Ishikawa (cell line): ENCODE results near the gene LIN7C.

Source experiments
- CEBPB ChIP-seq: IDR thresholded peaks from 2 replicates; pipeline ENCODE4 v1.6.1; 2012
- CREB1 ChIP-seq: IDR thresholded peaks from 2 replicates; pipeline ENCODE4 v1.6.1; 2012; ENCODE audit warnings: low read depth
- EGR1 ChIP-seq: IDR thresholded peaks from 2 replicates; pipeline ENCODE4 v1.6.1; 2012
- EP300 ChIP-seq: IDR thresholded peaks from 2 replicates; pipeline ENCODE4 v1.6.1; 2012; ENCODE audit warnings: borderline replicate concordance
- FOXM1 ChIP-seq: IDR thresholded peaks from 2 replicates; pipeline ENCODE4 v1.6.1; 2012; ENCODE audit warnings: low read depth, borderline replicate concordance
- MAX ChIP-seq: IDR thresholded peaks from 2 replicates; pipeline ENCODE4 v1.6.1; 2012
- RAD21 ChIP-seq: IDR thresholded peaks from 2 replicates; pipeline ENCODE4 v1.6.1; 2012; ENCODE audit warnings: low read depth
- REST ChIP-seq: IDR thresholded peaks from 2 replicates; pipeline ENCODE4 v1.6.1; 2012; ENCODE audit warnings: low read depth, mild to moderate bottlenecking
- TAF1 ChIP-seq: IDR thresholded peaks from 2 replicates; pipeline ENCODE4 v1.6.1; 2012; ENCODE audit warnings: low read depth, mild to moderate bottlenecking
- TCF12 ChIP-seq: IDR thresholded peaks from 2 replicates; pipeline ENCODE4 v1.6.1; 2012; ENCODE audit warnings: low read depth
- TEAD4 ChIP-seq: IDR thresholded peaks from 2 replicates; pipeline ENCODE4 v1.6.1; 2012
- USF1 ChIP-seq: IDR thresholded peaks from 2 replicates; pipeline ENCODE4 v1.6.1; 2012
- YY1 ChIP-seq: IDR thresholded peaks from 2 replicates; pipeline ENCODE4 v1.6.1; 2012; ENCODE audit warnings: low read depth
- ZBTB7A ChIP-seq: IDR thresholded peaks from 2 replicates; pipeline ENCODE4 v1.6.1; 2012; ENCODE audit warnings: low read depth

- no peak for TF ChIP-seq EP300
- TF ChIP-seq CREB1, result no peak
- no peak for TF ChIP-seq USF1
- no peak for TF ChIP-seq TCF12
- TF ChIP-seq EGR1, result no peak
- TF ChIP-seq YY1, result no peak
- no peak for TF ChIP-seq MAX
- TF ChIP-seq CEBPB, result no peak
- TF ChIP-seq REST, result no peak
- no peak for TF ChIP-seq TAF1
- no peak for TF ChIP-seq RAD21
- TF ChIP-seq ZBTB7A, result no peak
- no peak for TF ChIP-seq FOXM1
- no peak for TF ChIP-seq TEAD4
Measured at GRCh38 chr11:27470166-27470565, 36.4 kb downstream of the LIN7C start.
